HepG2 (cell line): ENCODE data around the gene SPEM2. TPM values are rescaled to one million over a fixed set of nuclear protein-coding genes. Genes with fewer than 3 reads are reported as not detected.

ENCODE experiments used
- ARID4A ChIP-seq: sonication (generic); formaldehyde crosslinking; IDR thresholded peaks from 2 replicates; pipeline ENCODE4 v1.5.0; 2020; ENCODE audit warnings: mild to moderate bottlenecking, missing genetic modification reagents, borderline replicate concordance
- FOXC1 ChIP-seq: sonication (generic); formaldehyde crosslinking; IDR thresholded peaks from 2 replicates; pipeline ENCODE4 v1.8.0; 2022; ENCODE audit warnings: mild to moderate bottlenecking, missing genetic modification reagents, borderline replicate concordance
- GFI1 ChIP-seq: sonication (generic); formaldehyde crosslinking; IDR thresholded peaks from 2 replicates; pipeline ENCODE4 v1.5.0; 2020; ENCODE audit warnings: missing genetic modification reagents, mild to moderate bottlenecking, borderline replicate concordance
- HOXD1 ChIP-seq: sonication (generic); formaldehyde crosslinking; IDR thresholded peaks from 2 replicates; pipeline ENCODE4 v1.5.0; 2020; ENCODE audit warnings: missing genetic modification reagents
- ISX ChIP-seq: sonication (generic); formaldehyde crosslinking; conservative IDR thresholded peaks from 2 replicates; pipeline ENCODE4 v1.5.0; 2020; ENCODE audit warnings: missing genetic modification reagents
- KDM5B ChIP-seq: sonication (generic); formaldehyde crosslinking; IDR thresholded peaks from 2 replicates; pipeline ENCODE4 v1.4.0; 2020; ENCODE audit warnings: missing genetic modification reagents, mild to moderate bottlenecking, borderline replicate concordance
- MEIS2 ChIP-seq: sonication (generic); formaldehyde crosslinking; IDR thresholded peaks from 2 replicates; pipeline ENCODE4 v1.9.0; 2021; ENCODE audit warnings: mild to moderate bottlenecking, missing genetic modification reagents
- MTA1 ChIP-seq: sonication (generic); formaldehyde crosslinking; IDR thresholded peaks from 2 replicates; pipeline ENCODE4 v1.4.0; 2020; ENCODE audit warnings: missing genetic modification reagents, mild to moderate bottlenecking, borderline replicate concordance
- NCOA5 ChIP-seq: sonication (generic); formaldehyde crosslinking; IDR thresholded peaks from 2 replicates; pipeline ENCODE4 v1.4.0; 2020; ENCODE audit warnings: missing genetic modification reagents
- PATZ1 ChIP-seq: sonication (generic); formaldehyde crosslinking; IDR thresholded peaks from 2 replicates; pipeline ENCODE4 v1.4.0; 2020; ENCODE audit warnings: missing genetic modification reagents
- PBX3 ChIP-seq: sonication (generic); formaldehyde crosslinking; IDR thresholded peaks from 2 replicates; pipeline ENCODE4 v1.8.1; 2023; ENCODE audit warnings: missing genetic modification reagents, inconsistent platforms, borderline replicate concordance
- PCBP1 ChIP-seq: fragments of 200-400 bp; formaldehyde crosslinking; IDR thresholded peaks from 2 replicates; pipeline ENCODE4 v1.6.1; 2017; ENCODE audit warnings: mild to moderate bottlenecking, low read depth, low read length, borderline replicate concordance
- ZNF121 ChIP-seq: sonication (generic); formaldehyde crosslinking; IDR thresholded peaks from 2 replicates; pipeline ENCODE4 v1.5.0; 2020; ENCODE audit warnings: mild to moderate bottlenecking, missing genetic modification reagents
- ZNF124 ChIP-seq: sonication (generic); formaldehyde crosslinking; IDR thresholded peaks from 2 replicates; pipeline ENCODE4 v1.4.0; 2020; ENCODE audit warnings: missing genetic modification reagents
- ZNF280B ChIP-seq: sonication (generic); formaldehyde crosslinking; IDR thresholded peaks from 2 replicates; pipeline ENCODE4 v1.5.0; 2020; ENCODE audit warnings: missing genetic modification reagents, mild to moderate bottlenecking, borderline replicate concordance
- ZNF512 ChIP-seq: sonication (generic); formaldehyde crosslinking; IDR thresholded peaks from 2 replicates; pipeline ENCODE4 v1.4.0; 2020; ENCODE audit warnings: mild to moderate bottlenecking, missing genetic modification reagents
- ZSCAN30 ChIP-seq: sonication (generic); formaldehyde crosslinking; IDR thresholded peaks from 2 replicates; pipeline ENCODE4 v1.5.0; 2020; ENCODE audit warnings: mild to moderate bottlenecking, missing genetic modification reagents
- polyA plus RNA-seq, 8 experiments: library from polyadenylated mRNA; depleted of rRNA in 3 of 8; stranded (reverse) in 7 of 8; unstranded in 1 of 8; fragments of >200 nt; fragmentation: Illumina TruSeq in 4 of 8; extraction: Trizol in 4 of 8; gene quantifications; 2 replicates each; pipeline versions ENCODE4 v1.2.1 to v1.2.3, GENCODE V29; 2011 to 2016; ENCODE audit warnings: low read depth in 4 of 8, missing spikeins in 1 of 8, mixed read lengths in 1 of 8; ENCODE audit not compliant: insufficient read depth in 1 of 8
- total RNA-seq, 5 experiments: library from RNA; depleted of rRNA; stranded (reverse); fragments of >200 nt; fragmentation: Illumina TruSeq; extraction: Trizol; gene quantifications; 2 replicates each; pipeline ENCODE4 v1.2.3, GENCODE V29; 2016; ENCODE audit warnings: low read depth in 1 of 5

SPEM2 gene
- total and polyA plus RNA-seq, 2 of the 13 experiments (the other 11 are each of a cell fraction or from before 2014, with no cell fraction given), result not detected

- TF ChIP-seq PATZ1 (CRISPR knock-in tag) (peak; percentile 68; the same call in 1 of the 2 replicates), ARID4A (CRISPR knock-in tag) (peak; percentile 52; the same call in 1 of the 2 replicates), GFI1 (CRISPR knock-in tag) (no peak), ZNF121 (CRISPR knock-in tag) (no peak), ZSCAN30 (CRISPR knock-in tag) (no peak), ISX (CRISPR knock-in tag) (no peak), ZNF280B (no peak; the same call in 1 of the 2 replicates), NCOA5 (no peak), ZNF512 (CRISPR knock-in tag) (no peak), PBX3 (no peak; the same call in 1 of the 2 replicates), FOXC1 (CRISPR knock-in tag) (0 out of 2 replicates have a peak, but pooled peaks have one; percentile 9), ZNF124 (no peak), HOXD1 (0 out of 2 replicates have a peak, but pooled peaks have one; percentile 7), MEIS2 (CRISPR knock-in tag) (no peak), MTA1 (CRISPR knock-in tag) (no peak), PCBP1 (0 out of 2 replicates have a peak, but pooled peaks have one; percentile 19), KDM5B (CRISPR knock-in tag) (peak; percentile 27; the same call in 1 of the 2 replicates)
Observed at GRCh38 chr17:7435676-7436555, 10.5 kb downstream of the SPEM2 start (continued).
